NCI-H2029 treated with DMSO at 0.1 percent for 48 hours (cell line): ENCODE results near the gene MTA1.

Source experiments
- DNase-seq: peaks from one replicate; lab custom pipeline; 2025; lab: John Stamatoyannopoulos, UW

Gene MTA1

GRCh38 chr14:105487986-105488777 lies 68.6 kb downstream of the MTA1 start:
- no peak for DNase-seq

- no peak for DNase-seq
Measured at GRCh38 chr14:105488781-105489541, 69.3 kb downstream of the MTA1 start.

GRCh38 chr14:105489542-105490266 lies 70.1 kb downstream of the MTA1 start:
- DNase-seq, result peak; percentile 24

GRCh38 chr14:105490267-105490571 lies 70.6 kb downstream of the MTA1 start:
- no peak for DNase-seq

- peak; percentile 89 for DNase-seq
Measured at GRCh38 chr14:105490572-105491365, 71.1 kb downstream of the MTA1 start, which contains the start of gene TEDC1. TSS of gene TEDC1 (plus strand) at chr14:105491246. CDS start at chr14:105491376, 130 bp downstream.

- DNase-seq, result no peak
Measured at GRCh38 chr14:105491366-105491973, 71.8 kb downstream of the MTA1 start.

GRCh38 chr14:105492031-105492970 lies 72.7 kb downstream of the MTA1 start:
- DNase-seq, result no peak

GRCh38 chr14:105492971-105493871 lies 73.6 kb downstream of the MTA1 start:
- DNase-seq, result no peak

- DNase-seq, result no peak
Measured at GRCh38 chr14:105493921-105494605, 74.4 kb downstream of the MTA1 start.

GRCh38 chr14:105494606-105494929 lies 74.9 kb downstream of the MTA1 start:
- DNase-seq, result no peak

GRCh38 chr14:105495101-105495989 lies 75.7 kb downstream of the MTA1 start:
- DNase-seq, result no peak

GRCh38 chr14:105495990-105496830 lies 76.6 kb downstream of the MTA1 start:
- no peak for DNase-seq

- DNase-seq, result no peak
Measured at GRCh38 chr14:105496831-105497591, 77.4 kb downstream of the MTA1 start.

- DNase-seq, result no peak
Measured at GRCh38 chr14:105497671-105498429, 78.2 kb downstream of the MTA1 start.
